Heart left ventricle (tissue), 16 donors: ENCODE data around the gene BDKRB2. TPM values are rescaled to one million over a fixed set of nuclear protein-coding genes. Genes with fewer than 3 reads are reported as not detected.

Experiments used
- ATAC-seq, 4 donors: fragments of 200-7000 bp; cut with Tn5 transposase; one replicate each; pipeline ENCODE4 v1.9.1; 2020 to 2022; ENCODE audit warnings: moderate library complexity in 4 of 4, mild to moderate bottlenecking in 3 of 4, moderate number of reproducible peaks in 1 of 4
- DNase-seq, 5 donors: peaks; one replicate each; pipeline ENCODE4 v3.0.0-alpha.2; 2020
- H3K27ac ChIP-seq, 12 donors: fragments of 200-600 bp; sonication (generic) in 4 of 12; one replicate each; pipeline versions ENCODE4 v1.5.0 to v1.8.0; 2016 to 2022; ENCODE audit warnings: mild to moderate bottlenecking in 2 of 12
- H3K27me3 ChIP-seq, 9 donors: fragments of 200-600 bp; sonication (generic) in 2 of 9; one replicate each; pipeline versions ENCODE4 v1.5.1 to v1.8.0; 2016 to 2022; ENCODE audit warnings: mild to moderate bottlenecking in 3 of 9
- H3K36me3 ChIP-seq, 9 donors: fragments of 200-600 bp; sonication (generic) in 2 of 9; one replicate each; pipeline versions ENCODE4 v1.5.0 to v1.8.0; 2018 to 2022; ENCODE audit warnings: mild to moderate bottlenecking in 2 of 9
- H3K4me1 ChIP-seq, 12 donors: fragments of 200-600 bp; sonication (generic) in 4 of 12; one replicate each; pipeline versions ENCODE4 v1.5.0 to v1.8.0; 2016 to 2022; ENCODE audit warnings: mild to moderate bottlenecking in 3 of 12
- H3K4me3 ChIP-seq, 12 donors: fragments of 200-600 bp; sonication (generic) in 4 of 12; one replicate each; pipeline versions ENCODE4 v1.5.0 to v1.8.0; 2017 to 2022; ENCODE audit warnings: mild to moderate bottlenecking in 9 of 12, moderate library complexity in 4 of 12
- H3K9me3 ChIP-seq, 12 donors: fragments of 200-600 bp; sonication (generic) in 4 of 12; one replicate each; pipeline versions ENCODE4 v1.5.0 to v1.8.0; 2016 to 2022; ENCODE audit warnings: mild to moderate bottlenecking in 1 of 12
- POLR2A ChIP-seq, 2 donors: fragments of 450-650 bp; IDR thresholded peaks; one replicate each; pipeline ENCODE4 v1.6.1; 2017; ENCODE audit warnings: antibody characterized with exemption in 2 of 2, mild to moderate bottlenecking in 2 of 2, moderate library complexity in 2 of 2
- WGBS, 4 donors: extraction: QIAGEN DNeasy Blood & Tissue Kit in 2 of 4; methylation state at CpG; one replicate each; pipeline versions ENCODE4 v1.1.5 to v1.1.7; 2013 to 2018; 5-methylcytosine and 5-hydroxymethylcytosine counted together
- intact Hi-C, 10 donors: fragments of 100-400 bp; cut with DNase I; formaldehyde crosslinking; loops; one replicate each; pipeline versions ENCODE4 v1.11.1 to v1.14.2; 2022
- polyA plus RNA-seq, 2 donors: library from polyadenylated mRNA; stranded (reverse); fragments of 200-250 nt; gene quantifications; one replicate each; pipeline ENCODE4 v1.2.3, GENCODE V29; 2013
- total RNA-seq, 9 donors: library from RNA; depleted of rRNA in 2 of 9; stranded (reverse); fragments of >200 nt in 2 of 9; fragmentation: NEBNext Ultra II Directional in 3 of 9; extraction: Animal tissue kit (Norgen Biotek cat#: 25700) in 3 of 9; gene quantifications; one replicate each; pipeline versions ENCODE4 v1.1.0 to v1.2.4, GENCODE V29; 2016 to 2023
- TF ChIP-seq, protein P1 (sequence below), 12 donors: fragments of 200-600 bp; sonication (generic) in 4 of 12; IDR thresholded peaks; one replicate each; pipeline versions ENCODE4 v1.5.0 to v1.8.0; 2018 to 2022; ENCODE audit warnings: antibody characterized with exemption in 12 of 12, mild to moderate bottlenecking in 5 of 12
- donor health status: ischemic (EF 13 %, LVEDD 7.1; RV severe dilation, severe dysfunction).
- donor health status: healthy with polysubstance abuse.
- donor health status: DM: no; HTN: yes; CAD: no.
- donor health status: DM: no; HTN: no; CAD: no.
- donor health status: ischemic (EF 25% LVEDD 6.9; RV normal size, moderate dysfunction).
- donor health status: ischemic (EF 25% LVEDD 5.7; RV mildly dilated, moderate dysfunction).
- donor health status: healthy.
- donor health status: DM: yes; HTN: yes; CAD: no.
- donor health status: ischemic (EF 35%, LVEDD 5.7; RV mildly dilated, moderate dysfunction).
- donor health status: nonischemic (EF 11% LVEDD 7.7; RV severe dilation, severe dysfunction).
- donor health status: DM: yes; HTN: yes; CAD: no.
- donor health status: PGD.
- donor health status: ischemic (EF 29% LVEDD 5.4; RV normal size, mild dysfunction).
- donor health status: nonischemic (EF 23%, LVEDD 6.1; RV moderate dilation, normal function).

Gene BDKRB2
- total and polyA plus RNA-seq, 11 donors = 0.14 to 3.3 (median 0.63) TPM

DNA sequence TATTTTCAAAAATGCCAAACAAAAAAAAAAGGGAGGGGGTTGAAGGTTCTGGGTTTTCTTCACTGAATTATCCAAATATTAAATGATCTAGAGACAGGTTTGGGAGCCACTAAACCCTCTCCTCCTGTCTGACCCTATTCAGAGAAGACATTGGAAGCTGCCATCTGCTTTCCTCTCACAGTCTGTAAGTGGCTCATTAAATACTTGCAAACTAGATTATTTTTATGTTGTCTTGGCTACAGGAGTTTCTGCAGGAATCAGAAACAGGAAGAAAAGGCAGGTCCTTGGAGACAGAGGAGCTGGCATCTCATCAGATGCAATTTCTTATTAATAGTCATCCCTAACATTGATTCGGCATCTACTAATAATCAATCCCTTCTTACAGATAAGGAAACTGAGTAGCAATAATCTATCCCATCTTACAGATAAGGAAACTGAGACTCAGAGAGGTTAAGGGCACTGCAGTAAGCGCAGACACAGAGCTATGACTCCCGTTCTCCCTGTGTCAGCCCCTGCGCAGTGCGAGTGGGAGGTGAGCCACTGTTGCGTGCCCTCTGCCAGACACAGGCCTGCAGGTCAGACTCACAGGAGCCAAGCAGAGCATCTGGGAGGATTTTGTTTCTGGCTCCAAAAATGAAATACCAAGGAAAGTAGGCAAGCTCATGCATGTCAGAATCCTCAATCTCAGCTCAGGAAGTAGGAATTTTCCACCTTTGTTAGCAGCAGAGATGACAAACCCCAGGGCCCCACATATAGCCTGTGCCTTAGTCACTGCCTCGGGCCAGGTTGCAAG, 11.0 kb downstream of the BDKRB2 start:
- DNase-seq (no peak), ATAC-seq (no peak)
- Histone ChIP-seq H3K9me3 (peaks cover 0 to 15% (median 5%) of the 10 kb centered on the region in 12 donors), H3K4me3 (no peak overlapping the region), H3K27ac (no peak overlapping the region), H3K27me3 (peaks cover 0 to 10% (median 0%) of the 10 kb centered on the region in 9 donors), H3K36me3 (no peaks in the 10 kb centered on the region), H3K4me1 (no peaks in the 10 kb centered on the region)
- no peak for TF ChIP-seq POLR2A (IDR thresholded peaks at IDR 0.05)
- TF ChIP-seq, protein P1, sequence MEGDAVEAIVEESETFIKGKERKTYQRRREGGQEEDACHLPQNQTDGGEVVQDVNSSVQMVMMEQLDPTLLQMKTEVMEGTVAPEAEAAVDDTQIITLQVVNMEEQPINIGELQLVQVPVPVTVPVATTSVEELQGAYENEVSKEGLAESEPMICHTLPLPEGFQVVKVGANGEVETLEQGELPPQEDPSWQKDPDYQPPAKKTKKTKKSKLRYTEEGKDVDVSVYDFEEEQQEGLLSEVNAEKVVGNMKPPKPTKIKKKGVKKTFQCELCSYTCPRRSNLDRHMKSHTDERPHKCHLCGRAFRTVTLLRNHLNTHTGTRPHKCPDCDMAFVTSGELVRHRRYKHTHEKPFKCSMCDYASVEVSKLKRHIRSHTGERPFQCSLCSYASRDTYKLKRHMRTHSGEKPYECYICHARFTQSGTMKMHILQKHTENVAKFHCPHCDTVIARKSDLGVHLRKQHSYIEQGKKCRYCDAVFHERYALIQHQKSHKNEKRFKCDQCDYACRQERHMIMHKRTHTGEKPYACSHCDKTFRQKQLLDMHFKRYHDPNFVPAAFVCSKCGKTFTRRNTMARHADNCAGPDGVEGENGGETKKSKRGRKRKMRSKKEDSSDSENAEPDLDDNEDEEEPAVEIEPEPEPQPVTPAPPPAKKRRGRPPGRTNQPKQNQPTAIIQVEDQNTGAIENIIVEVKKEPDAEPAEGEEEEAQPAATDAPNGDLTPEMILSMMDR (IDR thresholded peaks at IDR 0.05) = no peak
- intact Hi-C loops = no loop called here
- 77 to 84% (median 80%) methylated on average over 6 to 7 of the region's 7 CpGs for WGBS, 4 donors

GRCh38 chr14:96216627-96217026, 12.0 kb downstream of the BDKRB2 start:
- TF ChIP-seq POLR2A (IDR thresholded peaks at IDR 0.05) = no peak
- TF ChIP-seq, protein P1 (IDR thresholded peaks at IDR 0.05) = no peak
- intact Hi-C loops = no loop called here
- WGBS, 4 donors = 75 to 90% (median 86%) methylated on average over 1 of the region's 1 CpG
- Histone ChIP-seq H3K27ac (no peak overlapping the region), H3K36me3 (no peaks in the 10 kb centered on the region), H3K4me1 (no peaks in the 10 kb centered on the region), H3K4me3 (no peak overlapping the region), H3K27me3 (peaks cover 0 to 10% (median 0%) of the 10 kb centered on the region in 9 donors), H3K9me3 (peaks cover 0 to 11% (median 4%) of the 10 kb centered on the region in 12 donors)
- DNase-seq (no peak), ATAC-seq (no peak)

DNA sequence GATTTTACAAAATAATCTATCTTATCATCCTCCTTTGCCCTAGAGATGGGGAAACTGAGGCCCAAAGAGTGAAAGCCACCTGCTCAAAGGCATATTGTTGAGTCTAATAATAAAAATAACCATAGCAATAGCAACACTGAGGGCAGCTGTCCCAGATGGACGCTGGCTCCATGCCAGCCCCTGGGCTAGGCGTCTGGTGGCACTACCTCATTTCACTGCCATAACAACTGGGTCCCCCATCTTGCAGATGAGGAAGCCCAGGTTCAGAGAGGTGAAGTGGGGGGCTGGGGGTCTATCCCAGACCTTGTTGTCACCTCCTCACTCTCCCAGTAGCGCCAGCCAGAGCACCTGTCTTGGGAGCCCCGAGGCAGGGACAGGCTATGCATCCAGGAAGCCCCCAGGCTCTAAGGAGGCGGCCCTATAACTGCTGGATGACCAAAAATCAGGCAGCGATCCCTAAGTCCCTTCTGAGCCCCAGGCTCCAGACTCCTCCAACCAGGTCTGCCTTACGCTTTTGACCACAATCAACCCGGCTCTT, 12.8 kb downstream of the BDKRB2 start:
- Histone ChIP-seq H3K4me1 (no peaks in the 10 kb centered on the region), H3K36me3 (no peaks in the 10 kb centered on the region), H3K9me3 (peaks cover 0 to 3% (median 0%) of the 10 kb centered on the region in 12 donors), H3K4me3 (no peak overlapping the region), H3K27ac (no peak overlapping the region), H3K27me3 (peaks cover 0 to 16% (median 0%) of the 10 kb centered on the region in 9 donors)
- DNase-seq (no peak), ATAC-seq (no peak)
- TF ChIP-seq, protein P1 (IDR thresholded peaks at IDR 0.05) = no peak
- TF ChIP-seq POLR2A (IDR thresholded peaks at IDR 0.05) = no peak
- intact Hi-C loops = no loop called here
- WGBS, 4 donors = 70 to 78% (median 77%) methylated on average over 8 of the region's 8 CpGs

- DNase-seq (no peak), ATAC-seq (no peak)
- TF ChIP-seq, protein P1 (IDR thresholded peaks at IDR 0.05) = no peak
- no peak for TF ChIP-seq POLR2A (IDR thresholded peaks at IDR 0.05)
- Histone ChIP-seq H3K4me1 (peaks cover 0 to 8% (median 0%) of the 10 kb centered on the region in 12 donors), H3K4me3 (no peak overlapping the region), H3K27ac (no peak overlapping the region), H3K36me3 (no peaks in the 10 kb centered on the region), H3K9me3 (no peaks in the 10 kb centered on the region), H3K27me3 (peaks cover 0 to 16% (median 0%) of the 10 kb centered on the region in 9 donors)
- intact Hi-C loops = no loop called here
- WGBS, 4 donors = 90 to 95% (median 92%) methylated on average over 7 of the region's 7 CpGs
These were observed 16.5 kb downstream of the BDKRB2 start for GRCh38 chr14:96221109-96221650.
